Smooth muscle cell (in vitro differentiated cells): ENCODE measurements around the gene TJP1. TPM values are rescaled to one million over a fixed set of nuclear protein-coding genes. Genes with fewer than 3 reads are reported as not detected.

Source experiments
- DNase-seq: peaks from one replicate; lab custom pipeline; 2025; ENCODE audit not compliant: unreplicated experiment; lab: John Stamatoyannopoulos, UW
- H2AFZ ChIP-seq: fragments of 200-600 bp; sonication (generic); 2 replicates; pipeline ENCODE4 v1.6.0; 2016; ENCODE audit warnings: antibody characterized with exemption, low read depth, mild to moderate bottlenecking
- H3F3A ChIP-seq: fragments of 200-600 bp; sonication (generic); 2 replicates; pipeline ENCODE4 v1.6.0; 2017; ENCODE audit warnings: antibody characterized with exemption, low read depth
- H3K27ac ChIP-seq: fragments of 200-600 bp; sonication (generic); 2 replicates; pipeline ENCODE4 v1.5.1; 2016; ENCODE audit warnings: low read depth, mild to moderate bottlenecking
- H3K27me3 ChIP-seq: fragments of 200-600 bp; sonication (generic); 2 replicates; pipeline ENCODE4 v1.6.1; 2016; ENCODE audit warnings: low read depth, mild to moderate bottlenecking
- H3K36me3 ChIP-seq: fragments of 200-600 bp; sonication (generic); 2 replicates; pipeline ENCODE4 v1.5.1; 2016; ENCODE audit warnings: low read depth
- H3K4me1 ChIP-seq: fragments of 200-600 bp; sonication (generic); 2 replicates; pipeline ENCODE4 v1.5.1; 2016; ENCODE audit warnings: low read depth
- H3K4me2 ChIP-seq: fragments of 200-600 bp; sonication (generic); 2 replicates; pipeline ENCODE4 v1.6.0; 2016; ENCODE audit warnings: mild to moderate bottlenecking
- H3K4me3 ChIP-seq: fragments of 200-600 bp; sonication (generic); 2 replicates; pipeline ENCODE4 v1.5.1; 2016; ENCODE audit warnings: mild to moderate bottlenecking
- H3K79me2 ChIP-seq: fragments of 200-600 bp; sonication (generic); 2 replicates; pipeline ENCODE4 v1.6.0; 2016; ENCODE audit warnings: low read depth, mild to moderate bottlenecking
- H3K9ac ChIP-seq: fragments of 200-600 bp; sonication (generic); 2 replicates; pipeline ENCODE4 v1.6.0; 2016; ENCODE audit warnings: low read depth
- H3K9me3 ChIP-seq: fragments of 200-600 bp; sonication (generic); replicated peaks from 2 replicates; pipeline ENCODE4 v1.5.1; 2016; ENCODE audit warnings: low read depth
- H4K20me1 ChIP-seq: fragments of 200-600 bp; sonication (generic); 2 replicates; pipeline ENCODE4 v1.6.0; 2016; ENCODE audit warnings: low read depth
- WGBS: methylation state at CpG from one replicate; pipeline ENCODE4 v1.1.7; 2016; ENCODE audit warnings: low lambda C conversion rate; 5-methylcytosine and 5-hydroxymethylcytosine counted together
- polyA plus RNA-seq: library from polyadenylated mRNA; unstranded; fragments of >200 nt; fragmentation: Nextera tagmentation; extraction: Ambion mirVana; gene quantifications from 2 replicates; pipeline ENCODE4 v1.2.1, GENCODE V29; 2016
- total RNA-seq: library from RNA; depleted of rRNA; stranded (reverse); fragments of >200 nt; gene quantifications from 2 replicates; pipeline ENCODE4 v1.2.3, GENCODE V29; 2014
- TF ChIP-seq, protein P1 (sequence below): fragments of 200-600 bp; sonication (generic); IDR thresholded peaks from 2 replicates; pipeline ENCODE4 v1.5.1; 2017; ENCODE audit warnings: borderline replicate concordance, mild to moderate bottlenecking, antibody characterized with exemption; ENCODE audit not compliant: insufficient read depth, poor library complexity, severe bottlenecking

The TJP1 gene
- total and polyA plus RNA-seq, 2 experiments from 2014 or later: 28.4 to 73.1 TPM

DNA sequence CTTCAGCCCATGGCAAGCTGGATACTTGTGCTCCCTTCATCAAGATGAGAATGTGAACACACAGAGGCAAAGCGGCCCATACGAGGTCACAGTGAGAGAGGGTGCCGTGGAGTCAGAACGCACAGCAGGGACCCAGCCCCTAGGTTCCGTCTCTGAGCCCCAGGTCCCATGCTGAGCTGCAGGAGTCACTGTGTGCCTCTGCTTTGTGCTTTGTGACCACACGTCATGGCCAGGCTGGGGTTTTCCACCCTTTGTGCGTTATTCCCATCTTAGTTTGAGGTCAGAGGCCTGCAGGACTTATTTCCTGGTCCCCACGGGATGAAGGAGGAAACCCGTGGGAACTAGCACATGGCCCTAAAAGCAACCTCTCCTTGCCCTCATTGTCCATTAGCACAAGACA lies 140.3 kb downstream of the TJP1 start:
- Histone ChIP-seq H3K27me3 (no peaks in the 10 kb centered on the region), H3F3A (no peaks in the 10 kb centered on the region), H3K9ac (no peak overlapping the region), H4K20me1 (no peaks in the 10 kb centered on the region), H3K4me3 (no peak overlapping the region), H3K27ac (no peak overlapping the region), H3K79me2 (no peaks in the 10 kb centered on the region), H3K4me2 (no peak overlapping the region), H3K36me3 (no peaks in the 10 kb centered on the region), H3K9me3 (no peaks in the 10 kb centered on the region), H2AFZ (no peak overlapping the region), H3K4me1 (no peaks in the 10 kb centered on the region)
- 91% methylated on average over 9 of the region's 9 CpGs for WGBS
- DNase-seq: no peak
- TF ChIP-seq, protein P1, sequence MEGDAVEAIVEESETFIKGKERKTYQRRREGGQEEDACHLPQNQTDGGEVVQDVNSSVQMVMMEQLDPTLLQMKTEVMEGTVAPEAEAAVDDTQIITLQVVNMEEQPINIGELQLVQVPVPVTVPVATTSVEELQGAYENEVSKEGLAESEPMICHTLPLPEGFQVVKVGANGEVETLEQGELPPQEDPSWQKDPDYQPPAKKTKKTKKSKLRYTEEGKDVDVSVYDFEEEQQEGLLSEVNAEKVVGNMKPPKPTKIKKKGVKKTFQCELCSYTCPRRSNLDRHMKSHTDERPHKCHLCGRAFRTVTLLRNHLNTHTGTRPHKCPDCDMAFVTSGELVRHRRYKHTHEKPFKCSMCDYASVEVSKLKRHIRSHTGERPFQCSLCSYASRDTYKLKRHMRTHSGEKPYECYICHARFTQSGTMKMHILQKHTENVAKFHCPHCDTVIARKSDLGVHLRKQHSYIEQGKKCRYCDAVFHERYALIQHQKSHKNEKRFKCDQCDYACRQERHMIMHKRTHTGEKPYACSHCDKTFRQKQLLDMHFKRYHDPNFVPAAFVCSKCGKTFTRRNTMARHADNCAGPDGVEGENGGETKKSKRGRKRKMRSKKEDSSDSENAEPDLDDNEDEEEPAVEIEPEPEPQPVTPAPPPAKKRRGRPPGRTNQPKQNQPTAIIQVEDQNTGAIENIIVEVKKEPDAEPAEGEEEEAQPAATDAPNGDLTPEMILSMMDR: no peak

DNA sequence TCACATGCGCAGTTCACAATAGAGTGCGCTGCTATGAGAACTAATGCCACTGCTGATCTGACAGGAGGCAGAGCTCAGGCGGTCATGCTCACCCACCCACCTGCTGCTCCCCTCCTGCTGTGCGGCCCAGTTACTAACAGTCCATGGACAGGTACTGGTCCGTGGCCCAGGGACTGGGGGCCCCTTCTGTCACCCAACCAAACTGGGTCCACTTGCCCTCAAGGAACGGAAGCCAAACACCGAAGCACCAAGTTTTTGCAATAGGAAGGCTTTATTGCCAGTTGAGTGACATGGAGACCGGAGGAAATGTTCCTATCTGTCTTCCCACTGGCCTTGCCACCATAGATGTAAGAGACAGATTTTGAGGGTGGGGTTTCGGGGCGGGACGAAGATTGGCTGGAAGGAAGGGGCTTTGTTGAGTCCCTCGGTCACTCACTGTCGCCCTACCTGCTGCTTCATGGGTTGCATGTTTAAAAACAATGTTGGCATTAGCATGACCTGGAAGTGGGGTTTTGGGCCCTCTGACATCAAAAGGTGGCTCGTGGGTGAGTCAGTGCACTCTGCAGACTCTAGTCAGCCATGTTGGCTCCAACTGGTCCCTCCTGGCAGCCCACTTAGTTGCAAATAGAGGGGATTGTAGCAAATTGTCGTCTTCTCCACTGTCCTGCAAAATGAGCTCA lies 141.0 kb downstream of the TJP1 start:
- WGBS: 92% methylated on average over 15 of the region's 15 CpGs
- TF ChIP-seq, protein P1: no peak
- DNase-seq: no peak

DNA sequence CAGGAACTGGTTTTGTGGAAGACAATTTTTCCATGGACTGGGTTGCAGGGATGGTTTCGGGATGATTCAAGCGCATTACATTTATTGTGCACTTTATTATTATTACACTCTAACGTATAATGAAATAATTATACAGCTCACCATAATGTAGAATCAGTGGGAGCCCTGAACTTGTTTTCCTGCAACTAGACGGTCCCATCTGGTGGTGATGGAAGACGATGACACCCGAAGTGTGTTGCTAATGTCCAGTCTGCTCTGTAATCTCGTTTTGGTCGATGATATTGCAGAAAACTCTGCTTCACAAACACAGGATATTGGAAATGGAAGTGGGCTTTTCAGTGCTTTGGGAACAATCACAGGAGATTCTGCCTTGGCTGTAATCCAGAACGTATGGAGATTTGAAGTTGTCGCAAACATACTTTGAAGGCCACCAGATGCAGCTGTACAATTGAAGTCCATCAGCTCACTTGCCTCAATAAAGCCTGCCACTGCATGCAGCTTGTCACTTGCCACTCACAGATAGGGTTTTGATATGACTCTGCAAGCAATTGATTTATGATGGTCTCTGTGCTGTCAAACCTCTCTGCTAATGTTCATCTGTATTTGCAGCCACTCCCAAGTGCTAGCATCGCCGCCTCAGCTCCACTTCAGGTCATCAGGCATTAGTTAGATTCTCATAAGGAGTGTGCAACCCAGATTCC lies 141.7 kb downstream of the TJP1 start:
- H3K36me3 ChIP-seq: no peaks in the 10 kb centered on the region

More for the DNA sequence above, 141.0 kb downstream of the TJP1 start:
- Histone ChIP-seq H3K4me1 (no peaks in the 10 kb centered on the region), H3K27me3 (no peaks in the 10 kb centered on the region), H3K27ac (no peak overlapping the region), H4K20me1 (no peaks in the 10 kb centered on the region), H3K4me3 (no peak overlapping the region), H3K9me3 (no peaks in the 10 kb centered on the region), H3K79me2 (no peaks in the 10 kb centered on the region), H3F3A (no peaks in the 10 kb centered on the region), H3K9ac (no peak overlapping the region), H3K36me3 (no peaks in the 10 kb centered on the region), H2AFZ (no peak overlapping the region), H3K4me2 (no peak overlapping the region)

More for the DNA sequence above, 141.7 kb downstream of the TJP1 start:
- Histone ChIP-seq H3K27ac (no peak overlapping the region), H3K4me2 (no peak overlapping the region), H3F3A (no peaks in the 10 kb centered on the region), H3K4me3 (no peak overlapping the region), H2AFZ (no peak overlapping the region), H3K79me2 (no peaks in the 10 kb centered on the region), H4K20me1 (no peaks in the 10 kb centered on the region), H3K27me3 (no peaks in the 10 kb centered on the region), H3K9ac (no peak overlapping the region), H3K4me1 (no peaks in the 10 kb centered on the region), H3K9me3 (no peaks in the 10 kb centered on the region)
- WGBS: 65% methylated on average over 12 of the region's 12 CpGs
- TF ChIP-seq, protein P1: no peak
- DNase-seq: no peak
